HEK293 (cell line): ENCODE data around the gene SQSTM1.
A peak's percentile ranks its signal among the peaks of the same experiment; 100 is the strongest.

Experiments used
- GLIS2 ChIP-seq: fragments of 450-650 bp; formaldehyde crosslinking; IDR thresholded peaks from 2 replicates; pipeline ENCODE4 v1.5.1; 2016; ENCODE audit warnings: missing biosample characterization, missing genetic modification characterization
- HIC1 ChIP-seq: fragments of 450-650 bp; formaldehyde crosslinking; IDR thresholded peaks from 2 replicates; pipeline ENCODE4 v1.5.1; 2016; ENCODE audit warnings: missing biosample characterization, missing genetic modification characterization
- HOXA7 ChIP-seq: sonication (generic); formaldehyde crosslinking; IDR thresholded peaks from 2 replicates; pipeline ENCODE4 v1.8.1; 2022; ENCODE audit warnings: missing genetic modification reagents, borderline replicate concordance
- KLF8 ChIP-seq: fragments of 450-650 bp; formaldehyde crosslinking; IDR thresholded peaks from 2 replicates; pipeline ENCODE4 v1.5.1; 2016; ENCODE audit warnings: missing biosample characterization, missing genetic modification characterization
- MZF1 ChIP-seq: fragments of 450-650 bp; formaldehyde crosslinking; IDR thresholded peaks from 2 replicates; pipeline ENCODE4 v1.5.1; 2017; ENCODE audit warnings: missing biosample characterization, missing genetic modification characterization, borderline replicate concordance
- PRDM1 ChIP-seq: fragments of 450-650 bp; formaldehyde crosslinking; IDR thresholded peaks from 2 replicates; pipeline ENCODE4; 2016; ENCODE audit warnings: missing biosample characterization, missing genetic modification characterization
- RBAK ChIP-seq: fragments of 450-650 bp; formaldehyde crosslinking; IDR thresholded peaks from 2 replicates; pipeline ENCODE4 v1.5.1; 2016; ENCODE audit warnings: missing biosample characterization, missing genetic modification characterization
- SALL2 ChIP-seq: fragments of 450-650 bp; formaldehyde crosslinking; IDR thresholded peaks from 2 replicates; pipeline ENCODE4 v1.5.0; 2017; ENCODE audit warnings: missing biosample characterization, mild to moderate bottlenecking, missing genetic modification characterization, borderline replicate concordance
- SP2 ChIP-seq: fragments of 450-650 bp; formaldehyde crosslinking; IDR thresholded peaks from 2 replicates; pipeline ENCODE4 v1.5.1; 2016; ENCODE audit warnings: missing biosample characterization, missing genetic modification characterization
- TRIM28 ChIP-seq: IDR thresholded peaks from 2 replicates; pipeline ENCODE4 v1.6.1; 2011; ENCODE audit warnings: low read length, control low read depth, borderline replicate concordance
- WT1 ChIP-seq: fragments of 450-650 bp; formaldehyde crosslinking; IDR thresholded peaks from 2 replicates; pipeline ENCODE4 v1.5.1; 2016; ENCODE audit warnings: missing biosample characterization, missing genetic modification characterization
- YY1 ChIP-seq: fragments of 450-650 bp; formaldehyde crosslinking; IDR thresholded peaks from 2 replicates; pipeline ENCODE4 v1.5.1; 2018; ENCODE audit warnings: missing biosample characterization, missing genetic modification characterization
- ZBTB8A ChIP-seq: fragments of 450-650 bp; formaldehyde crosslinking; IDR thresholded peaks from 2 replicates; pipeline ENCODE4 v1.5.1; 2016; ENCODE audit warnings: missing biosample characterization, missing genetic modification characterization
- ZFP3 ChIP-seq: fragments of 450-650 bp; formaldehyde crosslinking; IDR thresholded peaks from 2 replicates; pipeline ENCODE4 v1.5.1; 2016; ENCODE audit warnings: low read depth, missing biosample characterization, missing genetic modification characterization
- ZNF146 ChIP-seq: fragments of 450-650 bp; formaldehyde crosslinking; IDR thresholded peaks from 2 replicates; pipeline ENCODE4 v1.5.1; 2016; ENCODE audit warnings: missing biosample characterization, missing genetic modification characterization
- ZNF155 ChIP-seq: fragments of 450-650 bp; formaldehyde crosslinking; IDR thresholded peaks from 2 replicates; pipeline ENCODE4 v1.5.1; 2016; ENCODE audit warnings: missing biosample characterization, missing genetic modification characterization
- ZNF184 ChIP-seq: fragments of 450-650 bp; IDR thresholded peaks from 2 replicates; pipeline ENCODE4 v1.5.1; 2018; ENCODE audit warnings: missing biosample characterization, mild to moderate bottlenecking, missing genetic modification characterization
- ZNF214 ChIP-seq: fragments of 450-650 bp; formaldehyde crosslinking; IDR thresholded peaks from 2 replicates; pipeline ENCODE4 v1.5.1; 2017; ENCODE audit warnings: missing biosample characterization, mild to moderate bottlenecking, missing genetic modification characterization, borderline replicate concordance
- ZNF221 ChIP-seq: fragments of 450-650 bp; formaldehyde crosslinking; IDR thresholded peaks from 2 replicates; pipeline ENCODE4 v1.5.1; 2017; ENCODE audit warnings: missing biosample characterization, missing genetic modification characterization, borderline replicate concordance
- ZNF274 ChIP-seq, 2 experiments: fragments of 200-500 bp in 1 of 2; fragments of 450-650 bp in 1 of 2; sonication (Bioruptor generic) in 1 of 2; formaldehyde crosslinking in 1 of 2; IDR thresholded peaks; 2 replicates each; pipeline versions ENCODE4 v1.5.1 to v1.6.1; 2014 to 2016; ENCODE audit warnings: borderline replicate concordance in 1 of 2, inconsistent platforms in 1 of 2, low read length in 1 of 2, missing biosample characterization in 1 of 2, missing genetic modification characterization in 1 of 2
- ZNF302 ChIP-seq: fragments of 450-650 bp; formaldehyde crosslinking; IDR thresholded peaks from 2 replicates; pipeline ENCODE4 v1.5.1; 2016; ENCODE audit warnings: missing biosample characterization, missing genetic modification characterization, low read depth
- ZNF311 ChIP-seq: fragments of 450-650 bp; formaldehyde crosslinking; IDR thresholded peaks from 2 replicates; pipeline ENCODE4 v1.5.1; 2017; ENCODE audit warnings: missing biosample characterization, missing genetic modification characterization, borderline replicate concordance
- ZNF324 ChIP-seq: fragments of 450-650 bp; formaldehyde crosslinking; IDR thresholded peaks from 2 replicates; pipeline ENCODE4 v1.5.1; 2016; ENCODE audit warnings: missing biosample characterization, missing genetic modification characterization
- ZNF341 ChIP-seq: fragments of 450-650 bp; formaldehyde crosslinking; IDR thresholded peaks from 2 replicates; pipeline ENCODE4; 2016; ENCODE audit warnings: low read depth, missing biosample characterization, missing genetic modification characterization
- ZNF354C ChIP-seq: fragments of 450-650 bp; formaldehyde crosslinking; IDR thresholded peaks from 2 replicates; pipeline ENCODE4 v1.5.1; 2016; ENCODE audit warnings: missing biosample characterization, missing genetic modification characterization, low read depth, borderline replicate concordance
- ZNF416 ChIP-seq: fragments of 450-650 bp; formaldehyde crosslinking; IDR thresholded peaks from 2 replicates; pipeline ENCODE4 v1.5.1; 2016; ENCODE audit warnings: missing biosample characterization, missing genetic modification characterization
- ZNF544 ChIP-seq: fragments of 450-650 bp; formaldehyde crosslinking; IDR thresholded peaks from 2 replicates; pipeline ENCODE4 v1.5.0; 2017; ENCODE audit warnings: missing biosample characterization, missing genetic modification characterization
- ZNF571 ChIP-seq: fragments of 450-650 bp; formaldehyde crosslinking; IDR thresholded peaks from 2 replicates; pipeline ENCODE4 v1.5.0; 2017; ENCODE audit warnings: missing biosample characterization, missing genetic modification characterization
- ZNF596 ChIP-seq: fragments of 450-650 bp; IDR thresholded peaks from 2 replicates; pipeline ENCODE4 v1.5.0; 2018; ENCODE audit warnings: missing biosample characterization, mild to moderate bottlenecking, missing genetic modification characterization, moderate library complexity
- ZNF600 ChIP-seq: fragments of 450-650 bp; formaldehyde crosslinking; IDR thresholded peaks from 2 replicates; pipeline ENCODE4 v1.5.1; 2016; ENCODE audit warnings: missing biosample characterization, missing genetic modification characterization
- ZNF701 ChIP-seq: fragments of 450-650 bp; formaldehyde crosslinking; IDR thresholded peaks from 2 replicates; pipeline ENCODE4 v1.5.1; 2016; ENCODE audit warnings: missing biosample characterization, missing genetic modification characterization
- ZNF707 ChIP-seq: fragments of 450-650 bp; formaldehyde crosslinking; IDR thresholded peaks from 2 replicates; pipeline ENCODE4 v1.5.1; 2016; ENCODE audit warnings: missing biosample characterization, missing genetic modification characterization
- ZNF747 ChIP-seq: fragments of 450-650 bp; formaldehyde crosslinking; IDR thresholded peaks from 2 replicates; pipeline ENCODE4 v1.5.1; 2016; ENCODE audit warnings: missing biosample characterization, missing genetic modification characterization
- ZNF76 ChIP-seq: fragments of 450-650 bp; formaldehyde crosslinking; IDR thresholded peaks from 2 replicates; pipeline ENCODE4; 2016; ENCODE audit warnings: low read depth, missing biosample characterization, missing genetic modification characterization, borderline replicate concordance
- TF ChIP-seq, protein P1 (sequence below): fragments of 450-650 bp; formaldehyde crosslinking; IDR thresholded peaks from 2 replicates; pipeline ENCODE4 v1.5.1; 2016; ENCODE audit warnings: missing biosample characterization, missing genetic modification characterization
- TF ChIP-seq, protein P2 (sequence below): fragments of 450-650 bp; formaldehyde crosslinking; IDR thresholded peaks from 2 replicates; pipeline ENCODE4 v1.5.1; 2016; ENCODE audit warnings: missing biosample characterization, missing genetic modification characterization

The SQSTM1 gene

DNA sequence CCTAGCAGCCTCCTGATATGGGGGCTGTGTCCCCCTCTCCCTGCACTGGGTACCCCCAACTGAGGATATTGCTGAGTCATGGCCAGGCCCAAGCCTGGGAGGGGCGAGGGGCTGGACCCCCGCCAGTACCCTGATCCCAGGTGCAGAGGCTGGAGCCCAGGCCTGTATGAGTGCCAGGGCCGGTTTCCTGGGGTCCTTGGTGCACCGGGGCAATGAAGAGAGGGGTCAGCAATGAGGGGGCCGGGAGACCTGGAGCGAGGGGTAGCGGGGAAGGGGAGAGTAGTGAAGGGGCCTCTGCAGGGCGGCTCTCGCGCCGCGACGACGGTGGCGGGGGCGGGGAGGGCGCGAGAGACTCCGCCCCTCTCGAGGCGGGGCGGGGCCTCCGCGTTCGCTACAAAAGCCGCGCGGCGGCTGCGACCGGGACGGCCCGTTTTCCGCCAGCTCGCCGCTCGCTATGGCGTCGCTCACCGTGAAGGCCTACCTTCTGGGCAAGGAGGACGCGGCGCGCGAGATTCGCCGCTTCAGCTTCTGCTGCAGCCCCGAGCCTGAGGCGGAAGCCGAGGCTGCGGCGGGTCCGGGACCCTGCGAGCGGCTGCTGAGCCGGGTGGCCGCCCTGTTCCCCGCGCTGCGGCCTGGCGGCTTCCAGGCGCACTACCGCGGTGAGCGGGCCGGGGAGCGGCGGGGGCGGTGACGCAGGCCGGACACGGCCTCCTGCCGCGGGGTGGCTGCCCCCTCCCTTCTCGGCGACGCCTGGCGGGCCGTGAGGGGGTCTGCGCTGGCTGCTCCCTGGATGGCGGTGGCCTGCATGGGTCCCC is at the start of gene SQSTM1 (continued):
- TF ChIP-seq ZNF214, result no peak
- TF ChIP-seq ZBTB8A (tag by site-specific recombination), result peak; percentile 93
- TF ChIP-seq SALL2, result no peak
- peak; percentile 13 for TF ChIP-seq HIC1
- 0 out of 2 replicates have a peak, but pooled peaks have one; percentile 37 for TF ChIP-seq ZNF146 (tag by site-specific recombination)
- TF ChIP-seq ZNF600 (tag by site-specific recombination), result no peak
- TF ChIP-seq, protein P1, sequence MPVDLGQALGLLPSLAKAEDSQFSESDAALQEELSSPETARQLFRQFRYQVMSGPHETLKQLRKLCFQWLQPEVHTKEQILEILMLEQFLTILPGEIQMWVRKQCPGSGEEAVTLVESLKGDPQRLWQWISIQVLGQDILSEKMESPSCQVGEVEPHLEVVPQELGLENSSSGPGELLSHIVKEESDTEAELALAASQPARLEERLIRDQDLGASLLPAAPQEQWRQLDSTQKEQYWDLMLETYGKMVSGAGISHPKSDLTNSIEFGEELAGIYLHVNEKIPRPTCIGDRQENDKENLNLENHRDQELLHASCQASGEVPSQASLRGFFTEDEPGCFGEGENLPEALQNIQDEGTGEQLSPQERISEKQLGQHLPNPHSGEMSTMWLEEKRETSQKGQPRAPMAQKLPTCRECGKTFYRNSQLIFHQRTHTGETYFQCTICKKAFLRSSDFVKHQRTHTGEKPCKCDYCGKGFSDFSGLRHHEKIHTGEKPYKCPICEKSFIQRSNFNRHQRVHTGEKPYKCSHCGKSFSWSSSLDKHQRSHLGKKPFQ (tag by site-specific recombination), result no peak
- no peak for TF ChIP-seq ZNF221 (tag by site-specific recombination)
- TF ChIP-seq ZNF324 (tag by site-specific recombination), result no peak; the same call in 1 of the 2 replicates
- TF ChIP-seq ZNF274 (IDR thresholded peaks at IDR 0.05; ENCODE audit: low read length), result no peak
- TF ChIP-seq ZNF274 (tag by site-specific recombination; IDR thresholded peaks at IDR 0.05; ENCODE audit: borderline replicate concordance), result no peak
- no peak for TF ChIP-seq PRDM1 (tag by site-specific recombination)
- peak; percentile 72 for TF ChIP-seq SP2
- TF ChIP-seq ZNF707 (tag by site-specific recombination), result no peak
- TF ChIP-seq ZNF747 (tag by site-specific recombination), result no peak
- peak; percentile 16 for TF ChIP-seq ZNF596 (tag by site-specific recombination)
- no peak for TF ChIP-seq ZNF544
- TF ChIP-seq GLIS2, result peak; percentile 95
- TF ChIP-seq ZNF155, result no peak
- peak; percentile 98 for TF ChIP-seq KLF8 (tag by site-specific recombination)
- TF ChIP-seq, protein P2, sequence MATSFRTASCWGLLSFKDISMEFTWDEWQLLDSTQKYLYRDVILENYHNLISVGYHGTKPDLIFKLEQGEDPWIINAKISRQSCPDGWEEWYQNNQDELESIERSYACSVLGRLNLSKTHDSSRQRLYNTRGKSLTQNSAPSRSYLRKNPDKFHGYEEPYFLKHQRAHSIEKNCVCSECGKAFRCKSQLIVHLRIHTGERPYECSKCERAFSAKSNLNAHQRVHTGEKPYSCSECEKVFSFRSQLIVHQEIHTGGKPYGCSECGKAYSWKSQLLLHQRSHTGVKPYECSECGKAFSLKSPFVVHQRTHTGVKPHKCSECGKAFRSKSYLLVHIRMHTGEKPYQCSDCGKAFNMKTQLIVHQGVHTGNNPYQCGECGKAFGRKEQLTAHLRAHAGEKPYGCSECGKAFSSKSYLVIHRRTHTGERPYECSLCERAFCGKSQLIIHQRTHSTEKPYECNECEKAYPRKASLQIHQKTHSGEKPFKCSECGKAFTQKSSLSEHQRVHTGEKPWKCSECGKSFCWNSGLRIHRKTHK (tag by site-specific recombination), result no peak
- TF ChIP-seq WT1 (tag by site-specific recombination), result no peak; the same call in 1 of the 2 replicates
- peak; percentile 76 for TF ChIP-seq YY1 (tag by site-specific recombination)
- no peak for TF ChIP-seq ZNF571 (tag by site-specific recombination)
- TF ChIP-seq ZNF701, result no peak
- peak; percentile 17; the same call in 1 of the 2 replicates for TF ChIP-seq MZF1 (tag by site-specific recombination)
- TF ChIP-seq ZNF416 (tag by site-specific recombination), result no peak
- no peak for TF ChIP-seq ZNF354C (tag by site-specific recombination)
- 0 out of 2 replicates have a peak, but pooled peaks have one; percentile 35 for TF ChIP-seq ZNF184 (tag by site-specific recombination)
- TF ChIP-seq HOXA7, result no peak
- no peak for TF ChIP-seq ZNF311 (tag by site-specific recombination)
- TF ChIP-seq ZNF76 (tag by site-specific recombination), result peak; percentile 72
- no peak for TF ChIP-seq TRIM28
- no peak for TF ChIP-seq ZNF302
- no peak for TF ChIP-seq ZNF341
- no peak for TF ChIP-seq RBAK (tag by site-specific recombination)
- no peak for TF ChIP-seq ZFP3 (tag by site-specific recombination)
